ENCODE data around the gene LCN12.

Gene LCN12, protein sequence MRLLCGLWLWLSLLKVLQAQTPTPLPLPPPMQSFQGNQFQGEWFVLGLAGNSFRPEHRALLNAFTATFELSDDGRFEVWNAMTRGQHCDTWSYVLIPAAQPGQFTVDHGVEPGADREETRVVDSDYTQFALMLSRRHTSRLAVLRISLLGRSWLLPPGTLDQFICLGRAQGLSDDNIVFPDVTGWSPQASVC

DNA sequence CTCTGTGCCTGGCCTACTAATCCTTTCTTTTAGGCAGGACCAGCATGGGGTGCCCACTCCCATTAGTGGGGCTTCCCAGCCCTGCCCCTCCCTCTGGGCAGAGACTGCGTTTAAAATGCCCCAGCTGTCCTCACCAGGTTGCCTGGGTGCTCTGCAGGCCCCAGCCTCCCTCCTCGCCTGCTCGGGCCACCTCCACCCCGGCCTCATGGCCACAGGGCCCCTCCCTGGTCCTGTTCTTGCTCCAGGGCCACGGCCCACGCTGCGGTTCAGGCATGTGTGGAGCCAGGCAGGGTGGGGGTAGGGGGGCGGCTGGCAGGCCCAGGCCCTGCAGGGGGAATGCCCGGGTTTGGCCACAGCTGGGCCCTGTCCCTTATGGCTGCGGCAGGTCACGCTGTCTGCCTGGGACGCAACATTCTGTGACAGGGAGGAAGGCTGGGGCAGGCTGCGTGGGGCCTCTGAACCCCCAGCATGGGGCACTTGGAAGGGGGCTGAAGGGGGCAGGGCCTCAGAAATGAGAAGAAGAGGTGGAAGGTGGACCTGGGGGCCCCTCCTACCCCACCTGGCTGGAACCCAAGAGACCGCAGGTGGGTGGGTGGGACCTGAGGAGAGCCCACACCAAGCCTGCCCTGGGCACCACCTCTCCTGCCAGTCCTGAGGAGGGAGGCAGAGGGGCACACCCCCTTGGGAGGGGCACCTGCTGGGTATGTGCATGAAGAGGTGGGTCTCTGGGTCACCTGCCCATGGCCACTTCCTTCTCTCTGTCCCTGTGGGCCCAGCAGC lies at the start of gene LCN12:
TSS of gene LCN12 (plus strand) at position 733 of the 780 bp plus-strand sequence. CDS start 55 bp downstream, outside the sequence.
- no peak for DNase-seq (ENCODE audit: low read depth in 2 of 2)

GRCh38 chr9:136903041-136903554 lies 49.0 kb upstream of the LCN12 start:
- no peak for DNase-seq (ENCODE audit: low read depth in 2 of 2)

GRCh38 chr9:136906266-136906665 lies 45.8 kb upstream of the LCN12 start:
- DNase-seq (ENCODE audit: low read depth in 2 of 2) = no peak

DNA sequence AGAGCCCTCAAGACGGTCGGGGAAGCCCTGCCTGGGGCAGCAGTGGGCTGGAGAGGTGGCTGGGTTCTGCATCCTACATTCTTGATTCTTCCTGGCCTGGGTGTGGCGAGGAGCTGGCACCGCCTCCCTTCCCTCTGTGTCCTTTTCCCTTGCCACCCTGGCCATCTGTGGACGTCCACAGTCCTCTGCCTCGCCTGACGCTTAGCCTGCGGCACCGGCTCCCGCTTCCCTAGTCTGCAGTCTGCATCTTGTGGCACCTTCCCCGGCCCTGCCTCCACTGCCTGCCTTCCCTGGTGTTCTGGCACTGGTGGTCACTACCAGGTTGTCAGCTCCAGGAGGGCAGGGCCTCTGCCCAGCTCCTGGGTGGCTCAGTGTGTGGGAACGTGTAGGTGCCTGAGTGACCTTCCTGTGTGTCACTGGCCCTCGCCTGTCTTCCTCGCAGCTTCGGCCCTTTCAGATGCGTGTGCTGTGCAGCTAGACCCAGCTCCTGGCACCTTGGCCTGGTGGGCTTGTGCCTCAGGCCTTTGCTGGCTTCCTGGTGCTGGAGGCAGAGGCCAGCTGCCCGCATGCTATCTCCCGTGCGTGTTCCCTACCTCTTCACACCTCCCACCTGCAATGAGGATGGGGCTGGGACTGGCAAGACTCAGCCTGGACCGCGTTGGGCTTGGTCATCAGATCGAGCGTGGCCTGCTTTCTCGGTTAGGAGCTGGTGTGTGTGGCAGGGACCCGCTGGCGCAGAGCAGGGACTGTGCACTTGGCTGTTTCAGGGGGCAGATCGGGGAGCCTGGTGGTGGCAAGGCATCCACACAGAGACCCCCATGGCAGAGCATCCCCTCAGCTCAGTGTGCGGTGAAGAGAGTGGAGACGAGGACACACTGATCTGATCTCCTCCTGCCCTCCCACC lies 44.8 kb upstream of the LCN12 start:
- no peak for DNase-seq (ENCODE audit: low read depth in 2 of 2)

GRCh38 chr9:136910197-136910900 lies 41.7 kb upstream of the LCN12 start:
- DNase-seq (ENCODE audit: low read depth in 2 of 2) = no peak

- DNase-seq (ENCODE audit: low read depth in 2 of 2) = no peak
Observed at GRCh38 chr9:136910901-136911245, 41.2 kb upstream of the LCN12 start.

GRCh38 chr9:136913701-136914438 lies 38.2 kb upstream of the LCN12 start:
- no peak for DNase-seq (ENCODE audit: low read depth in 2 of 2)

DNA sequence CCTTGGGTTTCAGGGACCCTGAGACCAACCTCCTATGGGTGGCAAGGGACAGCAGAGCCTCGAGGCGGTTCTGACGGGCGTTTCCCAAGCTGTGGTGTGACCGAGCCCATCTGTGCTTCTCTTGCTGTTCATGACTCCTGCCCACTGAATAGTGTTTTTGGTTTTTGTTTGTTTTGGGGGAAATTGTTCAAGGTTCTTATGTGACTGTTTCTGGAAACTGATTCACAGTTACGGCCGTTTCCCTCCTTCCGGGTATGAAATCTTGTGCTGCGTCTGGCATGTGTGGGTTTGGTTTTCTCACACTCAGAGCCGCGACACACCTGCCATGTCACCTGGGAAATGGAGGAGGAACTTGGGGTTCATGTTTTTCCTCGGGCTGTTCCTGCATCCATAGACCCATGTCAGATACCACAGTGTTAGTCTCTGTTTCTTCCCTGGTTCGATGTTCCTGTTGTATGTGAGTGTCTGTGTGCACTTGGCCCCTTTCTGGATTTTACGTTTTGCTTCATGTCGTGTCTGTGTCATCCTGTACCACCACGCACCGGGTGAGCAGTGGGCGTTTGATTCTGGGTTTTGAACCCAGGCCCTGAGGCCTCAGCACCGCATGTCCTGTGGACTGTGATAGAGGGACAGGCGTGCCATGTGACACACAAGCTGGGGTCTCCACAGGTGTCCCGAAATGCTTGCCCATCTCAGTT lies 36.3 kb upstream of the LCN12 start:
- DNase-seq (ENCODE audit: low read depth in 2 of 2) = no peak

- no peak for DNase-seq (ENCODE audit: low read depth in 2 of 2)
Observed at GRCh38 chr9:136916330-136917184, 35.5 kb upstream of the LCN12 start.

DNA sequence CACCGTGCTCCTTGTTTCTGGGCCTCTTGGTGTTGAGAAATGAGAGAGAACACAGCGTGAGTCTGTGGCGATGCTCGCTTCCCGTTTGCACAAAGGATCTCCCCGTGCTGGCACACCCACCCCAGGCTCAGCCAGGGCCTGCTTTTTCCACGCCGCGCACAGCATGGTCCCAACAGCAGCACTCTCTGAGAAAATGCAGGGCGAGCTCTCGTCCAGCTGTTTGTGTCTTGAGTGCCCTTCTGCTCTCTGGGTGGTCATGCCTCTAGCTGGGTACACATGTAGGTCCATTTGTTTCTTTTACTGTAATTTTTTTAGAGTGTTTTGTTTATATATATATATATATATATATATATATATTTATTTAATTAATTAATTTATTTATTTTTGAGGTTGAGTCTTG lies 34.2 kb upstream of the LCN12 start:
- no peak for DNase-seq (ENCODE audit: low read depth in 2 of 2)

DNA sequence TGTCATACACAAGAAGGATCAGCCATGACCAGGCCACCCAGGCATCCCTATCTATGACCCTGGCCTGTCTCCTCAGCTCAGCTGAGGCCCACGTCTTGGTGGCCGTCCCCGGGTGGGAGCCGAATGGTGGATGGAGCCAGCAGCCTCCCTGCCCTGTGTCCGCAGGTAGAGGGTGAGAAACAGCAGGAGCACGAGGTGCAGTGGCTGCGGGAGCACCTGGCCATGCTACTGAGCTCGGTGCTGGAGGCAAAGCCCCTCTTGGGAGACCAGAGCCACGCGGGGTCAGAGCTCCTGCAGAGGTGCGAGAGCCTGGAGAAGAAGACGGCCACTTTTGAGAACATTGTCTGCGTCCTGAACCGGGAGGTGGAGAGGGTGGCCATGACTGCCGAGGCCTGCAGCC lies 32.0 kb upstream of the LCN12 start:
- no peak for DNase-seq (ENCODE audit: low read depth in 2 of 2)

DNA sequence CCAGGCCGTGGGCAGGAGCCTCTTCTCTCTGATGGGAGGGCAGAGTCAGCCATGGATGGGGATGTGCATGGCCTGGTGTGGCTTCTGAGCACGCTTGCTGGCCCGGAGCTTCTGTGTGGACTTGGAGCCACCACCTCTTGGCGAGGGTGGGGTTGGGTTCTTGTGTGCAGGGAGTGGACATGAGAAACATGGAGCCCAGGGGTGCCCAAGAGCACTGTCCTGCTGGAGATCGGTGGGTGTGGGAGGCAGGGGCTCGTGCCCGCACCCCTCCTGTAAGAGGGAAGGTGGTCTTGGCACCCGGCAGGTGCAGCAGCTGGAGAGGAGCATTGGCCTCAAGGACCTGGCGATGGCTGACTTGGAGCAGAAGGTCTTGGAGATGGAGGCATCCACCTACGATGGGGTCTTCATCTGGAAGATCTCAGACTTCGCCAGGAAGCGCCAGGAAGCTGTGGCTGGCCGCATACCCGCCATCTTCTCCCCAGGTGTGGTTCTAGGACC lies 31.3 kb upstream of the LCN12 start:
- DNase-seq (ENCODE audit: low read depth in 2 of 2) = no peak

DNA sequence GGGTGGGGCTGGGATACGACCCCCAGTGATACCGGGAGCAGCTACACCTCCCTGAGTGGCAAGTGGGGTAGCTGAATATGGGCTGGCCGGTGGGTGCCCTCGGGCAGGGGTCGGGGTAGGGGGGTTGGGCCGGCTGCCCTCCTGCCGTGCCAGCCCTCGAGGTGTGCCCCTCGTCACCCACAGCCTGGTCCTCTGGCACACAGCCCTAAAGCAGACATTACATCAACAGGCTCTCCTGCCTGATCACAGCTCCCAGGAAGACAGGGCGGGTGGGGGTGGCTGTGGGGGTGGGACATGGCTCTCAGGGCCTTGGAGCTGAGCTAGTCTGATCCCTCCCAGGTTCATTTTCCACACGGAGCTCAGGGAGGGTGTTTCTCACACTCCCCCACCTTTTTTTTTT lies 30.8 kb upstream of the LCN12 start:
- no peak for DNase-seq (ENCODE audit: low read depth in 2 of 2)

GRCh38 chr9:136921718-136922117 lies 30.4 kb upstream of the LCN12 start:
- DNase-seq (ENCODE audit: low read depth in 2 of 2) = no peak

- no peak for DNase-seq (ENCODE audit: low read depth in 2 of 2)
Observed at GRCh38 chr9:136922540-136922939, 29.5 kb upstream of the LCN12 start.

DNA sequence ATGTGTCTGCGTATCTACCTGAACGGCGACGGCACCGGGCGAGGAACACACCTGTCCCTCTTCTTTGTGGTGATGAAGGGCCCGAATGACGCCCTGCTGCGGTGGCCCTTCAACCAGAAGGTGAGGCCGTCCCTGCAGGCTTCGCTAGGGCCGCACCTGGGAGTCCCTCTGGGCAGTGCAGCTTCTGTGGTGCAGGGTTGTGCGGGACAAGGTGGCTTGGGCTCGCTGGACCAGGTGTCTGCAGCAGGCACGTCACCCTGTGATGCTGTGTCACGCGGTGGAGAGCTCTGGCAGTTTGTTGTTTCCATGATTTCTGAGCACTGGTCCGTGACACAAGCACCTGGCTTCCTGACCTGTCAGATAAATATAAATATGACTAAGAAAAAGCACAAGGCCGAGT lies 28.2 kb upstream of the LCN12 start:
- no peak for DNase-seq (ENCODE audit: low read depth in 2 of 2)

GRCh38 chr9:136925414-136926153 lies 26.5 kb upstream of the LCN12 start:
- no peak for DNase-seq (ENCODE audit: low read depth in 2 of 2)

DNA sequence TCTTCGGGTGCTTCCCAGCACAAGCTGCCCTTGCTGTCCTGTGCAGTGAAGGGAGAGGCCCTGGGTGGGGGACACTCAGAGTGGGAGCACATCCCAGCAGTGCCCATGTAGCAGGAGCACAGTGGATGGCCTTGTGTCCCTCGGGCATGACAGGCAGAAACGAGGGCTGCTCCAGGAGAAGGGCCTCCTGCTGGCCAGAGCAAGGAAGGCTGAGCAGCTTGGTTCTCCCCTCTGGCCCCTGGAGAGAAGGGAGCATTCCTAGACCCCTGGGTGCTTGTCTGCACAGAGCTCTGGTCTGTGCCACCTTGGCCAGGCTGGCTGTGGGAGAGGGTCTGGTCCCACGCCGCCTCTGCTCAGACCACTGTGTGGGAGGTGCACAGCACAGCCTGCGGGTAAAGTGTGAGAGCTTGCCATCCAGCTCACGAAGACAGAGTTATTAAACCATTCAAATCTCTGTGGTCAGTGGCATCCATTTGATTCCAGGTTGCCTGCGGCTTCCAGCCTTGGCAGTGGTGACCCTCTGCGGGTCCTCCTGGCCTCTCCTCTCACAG lies 25.8 kb upstream of the LCN12 start:
- DNase-seq (ENCODE audit: low read depth in 2 of 2) = no peak

Measured in stimulated activated CD4-positive, alpha-beta T cell treated with anti-CD3 and anti-CD28 coated beads, Interleukin-15, amount 100 ng/mL, for 48 hours (primary cell).